A549 treated with CORT108297 at 1 μM for 4 hours (cell line): ENCODE measurements around the gene HHIPL2. TPM values are rescaled to one million over a fixed set of nuclear protein-coding genes. Genes with fewer than 3 reads are reported as not detected.

ENCODE experiments used
- total RNA-seq: library from RNA; stranded (reverse); fragments of 200-300 nt; extraction: Qiagen RNA extraction; gene quantifications from 5 replicates; pipeline ENCODE4 v1.2.3, GENCODE V29; 2022

The HHIPL2 gene
- 10.3 to 11.4 TPM (median 10.4 TPM) in 5 replicates for total RNA-seq

DNA sequence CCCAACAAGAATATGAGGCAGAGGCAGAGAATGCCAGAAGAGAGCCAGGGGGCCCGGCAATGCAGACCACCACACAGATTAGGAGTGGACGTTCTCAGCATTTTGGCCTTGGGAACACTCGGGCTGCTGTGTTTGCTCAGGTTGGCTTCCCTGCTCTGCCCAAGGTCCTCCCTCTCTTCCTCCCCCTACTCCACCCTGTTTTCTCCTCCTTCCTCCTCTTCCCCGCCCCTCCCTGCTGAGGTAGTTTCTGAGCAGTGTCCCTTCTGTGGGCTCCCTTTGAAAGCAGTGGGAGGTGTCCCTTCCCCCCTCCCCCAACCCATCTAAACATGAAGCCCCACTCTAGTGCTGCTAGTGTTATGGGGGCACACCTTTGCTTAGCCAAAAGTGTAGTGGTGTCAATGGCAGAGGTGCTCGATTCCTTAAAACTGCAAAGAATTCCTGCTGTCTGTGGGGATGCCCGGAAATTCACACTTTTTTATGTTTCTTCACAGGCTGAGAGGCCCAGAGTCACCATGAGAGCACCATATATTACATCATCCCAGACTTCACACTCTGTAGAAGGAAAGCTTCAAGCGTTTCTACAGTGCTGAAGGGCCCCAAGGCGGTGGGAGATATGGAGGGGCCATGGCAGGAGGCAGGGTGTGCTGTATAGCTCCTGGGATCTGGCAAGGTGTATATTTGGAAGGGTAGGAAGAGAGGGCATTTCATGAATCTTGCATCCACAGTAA, at the start of gene HHIPL2:
Gene HHIPL2 (minus strand): TSS at position 161 of the 728 bp plus-strand sequence. CDS start 60 bp downstream, at position 101.

DNA sequence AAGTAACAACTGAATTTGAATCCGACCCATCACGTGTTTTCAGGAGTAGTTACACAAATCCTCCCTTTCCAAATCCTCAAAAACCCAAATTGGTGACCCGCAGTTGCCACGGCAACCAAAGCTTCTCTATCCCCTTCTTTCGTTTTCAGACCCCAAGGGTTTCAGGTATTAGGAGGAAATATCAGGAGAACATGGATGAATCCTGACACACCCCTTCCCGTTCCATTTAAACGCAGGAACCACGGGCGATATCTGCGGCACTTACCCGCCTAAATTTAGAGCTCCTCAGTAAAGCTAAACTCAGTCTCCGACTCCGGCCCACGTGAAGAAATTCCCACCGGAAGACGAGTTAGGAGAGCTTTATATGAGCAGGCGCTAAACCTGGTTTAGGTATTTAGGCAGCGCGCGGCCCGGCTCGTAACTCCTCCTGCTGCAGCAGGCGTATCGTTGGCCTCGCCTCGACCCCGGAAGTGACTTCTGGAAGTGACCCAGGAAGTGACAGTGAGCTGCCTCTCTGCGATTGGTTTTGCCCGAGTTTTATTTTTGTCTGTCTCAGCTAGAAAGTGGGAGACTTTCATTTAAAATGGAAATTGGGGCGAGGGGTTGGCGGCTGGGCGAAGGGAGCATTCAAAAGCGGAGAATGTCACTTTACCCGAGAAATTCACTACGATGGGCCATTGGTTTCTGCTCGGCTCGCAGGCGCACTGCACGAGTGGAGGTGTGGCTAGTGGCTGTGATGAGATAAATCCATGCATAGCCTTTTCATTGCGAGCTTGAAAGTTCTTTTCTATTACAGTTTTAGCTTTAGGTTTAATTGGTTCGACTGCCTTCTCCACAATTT, 41.8 kb upstream of the HHIPL2 start, which contains the start of gene TAF1A:
Gene TAF1A (minus strand): TSS at position 472 of the 841 bp plus-strand sequence.

Other genes starting within 250 kb of the HHIPL2 start
- 9.5 to 11.7 TPM (median 10.2 TPM) in 5 replicates for gene TAF1A, start 41.8 kb upstream of the HHIPL2 start, total RNA-seq
- gene MIA3, start 70.0 kb upstream of the HHIPL2 start, total RNA-seq, result 17.5 to 25.6 TPM (median 21.1 TPM) in 5 replicates
- 59.5 to 74.2 TPM (median 67.2 TPM) in 5 replicates for gene AIDA, start 164.4 kb upstream of the HHIPL2 start, total RNA-seq
- 18.2 to 24.2 TPM (median 20.2 TPM) in 5 replicates for gene BROX, start 164.5 kb upstream of the HHIPL2 start, total RNA-seq
- not detected in 5 replicates for gene FAM177B, start 189.1 kb upstream of the HHIPL2 start, total RNA-seq